Activated naive CD4-positive, alpha-beta T cell treated with anti-CD3 and anti-CD28 coated beads, Interleukin-2, amount 10 ng/mL, durations not matched to agents 7 days and 5 days (primary cell): Measurements from ENCODE around the gene PCDHGC4.

Source experiments
- CTCF ChIA-PET: fragments of 350-600 bp; sonication (Branson Sonifier 250); formaldehyde crosslinking; loops from one replicate; lab custom pipeline; 2021; ENCODE audit warnings: antibody characterized with exemption; lab: Charles Lee
- DNase-seq: peaks from one replicate; pipeline ENCODE4 v3.0.0-alpha.2; 2020
- H3K27ac Mint-ChIP-seq: one replicate; pipeline ENCODE4 v1.8.0; 2021; ENCODE audit warnings: mild to moderate bottlenecking, moderate library complexity, mixed read lengths
- H3K27me3 Mint-ChIP-seq: one replicate; pipeline ENCODE4 v1.8.0; 2021; ENCODE audit warnings: mild to moderate bottlenecking, mixed read lengths
- H3K36me3 Mint-ChIP-seq: one replicate; pipeline ENCODE4 v1.8.0; 2021; ENCODE audit warnings: mixed read lengths
- H3K4me1 Mint-ChIP-seq: one replicate; pipeline ENCODE4 v1.8.0; 2021; ENCODE audit warnings: mixed read lengths
- H3K4me3 Mint-ChIP-seq: one replicate; pipeline ENCODE4 v1.8.0; 2021; ENCODE audit warnings: mild to moderate bottlenecking, moderate library complexity, mixed read lengths
- H3K9me3 Mint-ChIP-seq: one replicate; pipeline ENCODE4 v1.8.0; 2021; ENCODE audit warnings: mixed read lengths

PCDHGC4 gene

GRCh38 chr5:141484641-141485311, at the start of gene PCDHGC4:
TSS of gene PCDHGC4 (plus strand) at chr5:141485030. CDS start at chr5:141485174, 144 bp downstream.
- Mint-ChIP-seq H3K27me3 (peaks cover 87% of the 10 kb centered on the region), H3K4me1 (no peaks in the 10 kb centered on the region), H3K9me3 (no peaks in the 10 kb centered on the region), H3K4me3 (no peak within 1 kb of the TSS), H3K36me3 (no peaks in the 10 kb centered on the region), H3K27ac (no peak within 1 kb of the TSS)
- CTCF ChIA-PET = interaction anchor here (0.9 to 1.2 kb wide), 4 partner anchors 8 to 115 kb away, joined by 3 to 4 read pairs (median 3); partner anchors contain the start of gene PCDHGB3
- DNase-seq = no peak

DNA sequence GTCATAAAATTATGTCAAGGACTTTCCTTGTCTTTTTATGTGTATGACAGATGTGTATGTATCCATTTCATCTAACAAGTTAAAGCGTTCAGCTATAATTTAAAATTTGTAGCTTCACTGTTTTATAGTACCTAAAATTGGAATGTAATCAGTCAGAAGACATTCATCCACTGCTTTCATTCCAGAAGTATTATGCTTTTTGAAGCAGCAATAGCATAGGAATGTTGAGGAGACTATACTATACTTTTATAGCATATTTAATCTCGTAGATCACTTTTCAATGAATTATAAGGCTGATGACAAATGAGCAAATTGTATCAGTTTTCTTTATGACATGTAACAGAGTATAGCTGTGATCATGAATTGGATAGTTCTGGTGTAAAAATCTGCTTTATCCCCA, 47.6 kb upstream of the PCDHGC4 start:
- Mint-ChIP-seq H3K36me3 (peaks cover under 1% of the 10 kb centered on the region), H3K27me3 (peaks cover 11% of the 10 kb centered on the region), H3K9me3 (peaks cover 6% of the 10 kb centered on the region), H3K27ac (no peak overlapping the region), H3K4me3 (no peak overlapping the region), H3K4me1 (no peaks in the 10 kb centered on the region)
- no peak for DNase-seq
- CTCF ChIA-PET = interaction anchor here (1.0 kb wide), 1 partner anchor 9 kb away, joined by 3 read pairs; no protein-coding TSS in a partner anchor

DNA sequence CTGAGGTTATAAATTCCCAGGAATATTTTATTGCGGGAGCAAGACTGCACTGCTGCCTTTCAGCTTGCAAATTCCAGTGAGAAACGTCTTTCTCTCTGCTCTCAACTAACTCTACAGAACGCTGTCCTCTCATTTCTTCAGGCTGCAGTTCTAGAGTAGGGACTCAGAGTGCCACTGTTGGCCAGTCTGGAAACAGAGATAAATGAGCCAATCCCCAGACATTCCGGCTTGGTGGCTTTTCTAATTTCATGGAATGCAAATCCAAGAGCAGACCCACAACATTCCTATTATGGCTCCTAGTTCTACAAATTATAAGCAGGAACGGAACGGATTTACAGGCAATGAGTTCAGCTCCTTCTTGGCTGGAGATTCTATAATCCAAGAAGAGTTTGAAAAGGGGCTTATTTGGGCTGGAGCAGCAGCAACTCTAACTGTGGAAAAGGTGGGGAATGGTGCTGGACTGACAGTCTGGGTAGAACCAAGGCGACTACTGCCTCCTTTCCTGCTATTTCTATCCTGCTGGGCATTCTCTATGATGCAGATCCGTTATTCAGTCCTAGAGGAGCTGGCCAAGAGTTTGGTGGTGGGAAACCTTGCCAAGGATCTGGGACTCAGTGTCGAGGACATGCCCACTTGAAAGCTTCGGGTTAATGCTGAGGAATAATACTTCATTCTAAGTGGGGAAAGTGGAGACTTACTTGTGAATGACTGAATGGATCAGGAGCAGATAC, 45.3 kb upstream of the PCDHGC4 start:
- CTCF ChIA-PET = interaction anchor here (0.7 kb wide), 1 partner anchor 131 kb away, joined by 3 read pairs; no protein-coding TSS in a partner anchor
- Mint-ChIP-seq H3K27ac (no peak overlapping the region), H3K4me3 (no peak overlapping the region), H3K27me3 (no peaks in the 10 kb centered on the region), H3K4me1 (no peaks in the 10 kb centered on the region), H3K9me3 (peaks cover 7% of the 10 kb centered on the region), H3K36me3 (no peaks in the 10 kb centered on the region)
- DNase-seq = no peak

- no peak overlapping the region for H3K4me3 Mint-ChIP-seq
- no peaks in the 10 kb centered on the region for H3K27me3 Mint-ChIP-seq
Observed at GRCh38 chr5:141440341-141440740, 44.5 kb upstream of the PCDHGC4 start.

GRCh38 chr5:141441571-141442170, 43.2 kb upstream of the PCDHGC4 start:
- peaks cover 7% of the 10 kb centered on the region for H3K9me3 Mint-ChIP-seq
- CTCF ChIA-PET = no interaction called here
- H3K36me3 Mint-ChIP-seq = no peaks in the 10 kb centered on the region
- no peaks in the 10 kb centered on the region for H3K27me3 Mint-ChIP-seq
- H3K27ac Mint-ChIP-seq = no peak overlapping the region
- no peak for DNase-seq
- H3K4me1 Mint-ChIP-seq = no peaks in the 10 kb centered on the region
- H3K4me3 Mint-ChIP-seq = no peak overlapping the region

More at GRCh38 chr5:141440341-141440740, 44.5 kb upstream of the PCDHGC4 start:
- no peaks in the 10 kb centered on the region for H3K4me1 Mint-ChIP-seq
- no peaks in the 10 kb centered on the region for H3K36me3 Mint-ChIP-seq
- CTCF ChIA-PET = no interaction called here
- no peak for DNase-seq
- H3K27ac Mint-ChIP-seq = no peak overlapping the region
- H3K9me3 Mint-ChIP-seq = peaks cover 7% of the 10 kb centered on the region

GRCh38 chr5:141465351-141465750, 19.5 kb upstream of the PCDHGC4 start:
- H3K27ac Mint-ChIP-seq = no peak overlapping the region
- CTCF ChIA-PET = interaction anchor here (1.1 kb wide), 1 partner anchor 35 kb away, joined by 7 read pairs; the partner anchor contains the start of gene PCDHGA12
- no peak overlapping the region for H3K4me3 Mint-ChIP-seq
- no peaks in the 10 kb centered on the region for H3K4me1 Mint-ChIP-seq
- H3K27me3 Mint-ChIP-seq = no peaks in the 10 kb centered on the region
- no peaks in the 10 kb centered on the region for H3K36me3 Mint-ChIP-seq
- peaks cover 2% of the 10 kb centered on the region for H3K9me3 Mint-ChIP-seq
- DNase-seq = no peak

- H3K4me1 Mint-ChIP-seq = peaks cover 21% of the 10 kb centered on the region
- CTCF ChIA-PET = interaction anchor here (1.4 to 1.9 kb wide), 5 partner anchors 37 to 106 kb away, joined by 3 to 10 read pairs (median 3); partner anchors contain the start of genes PCDHGA11 and PCDHGB3
- no peaks in the 10 kb centered on the region for H3K9me3 Mint-ChIP-seq
Observed at GRCh38 chr5:141475625-141476131, 9.2 kb upstream of the PCDHGC4 start, which contains the start of gene PCDHGC3. TSS of gene PCDHGC3 (plus strand) at chr5:141475966. CDS start at chr5:141476117, 151 bp downstream.

GRCh38 chr5:141476132-141476911, 8.5 kb upstream of the PCDHGC4 start:
- H3K36me3 Mint-ChIP-seq = no peaks in the 10 kb centered on the region
- H3K4me1 Mint-ChIP-seq = peaks cover 21% of the 10 kb centered on the region
- H3K9me3 Mint-ChIP-seq = no peaks in the 10 kb centered on the region
- H3K4me3 Mint-ChIP-seq = peak overlapping the region; percentile 73
- H3K27me3 Mint-ChIP-seq = peaks cover 66% of the 10 kb centered on the region
- peak; percentile 26 for DNase-seq
- no peak overlapping the region for H3K27ac Mint-ChIP-seq
- CTCF ChIA-PET = interaction anchor here (0.6 to 1.9 kb wide), 7 partner anchors 9 to 112 kb away, joined by 3 to 10 read pairs (median 3); partner anchors contain the start of genes PCDHGB3, PCDHGB6 and PCDHGC4

More at GRCh38 chr5:141475625-141476131, 9.2 kb upstream of the PCDHGC4 start, which contains the start of gene PCDHGC3:
- Mint-ChIP-seq H3K36me3 (no peaks in the 10 kb centered on the region), H3K4me3 (peak within 1 kb of the TSS; percentile 73), H3K27ac (no peak within 1 kb of the TSS), H3K27me3 (peaks cover 63% of the 10 kb centered on the region)
- DNase-seq = peak; percentile 53

DNA sequence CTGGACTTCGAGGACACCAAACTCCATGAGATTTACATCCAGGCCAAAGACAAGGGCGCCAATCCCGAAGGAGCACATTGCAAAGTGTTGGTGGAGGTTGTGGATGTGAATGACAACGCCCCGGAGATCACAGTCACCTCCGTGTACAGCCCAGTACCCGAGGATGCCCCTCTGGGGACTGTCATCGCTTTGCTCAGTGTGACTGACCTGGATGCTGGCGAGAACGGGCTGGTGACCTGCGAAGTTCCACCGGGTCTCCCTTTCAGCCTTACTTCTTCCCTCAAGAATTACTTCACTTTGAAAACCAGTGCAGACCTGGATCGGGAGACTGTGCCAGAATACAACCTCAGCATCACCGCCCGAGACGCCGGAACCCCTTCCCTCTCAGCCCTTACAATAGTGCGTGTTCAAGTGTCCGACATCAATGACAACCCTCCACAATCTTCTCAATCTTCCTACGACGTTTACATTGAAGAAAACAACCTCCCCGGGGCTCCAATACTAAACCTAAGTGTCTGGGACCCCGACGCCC, 7.7 kb upstream of the PCDHGC4 start:
- peaks cover 21% of the 10 kb centered on the region for H3K4me1 Mint-ChIP-seq
- peak overlapping the region; percentile 73 for H3K4me3 Mint-ChIP-seq
- H3K27ac Mint-ChIP-seq = no peak overlapping the region
- CTCF ChIA-PET = interaction anchor here (0.7 to 1.8 kb wide), 4 partner anchors 8 to 278 kb away, joined by 3 to 6 read pairs (median 3); partner anchors contain the start of genes PCDHB11, PCDHGB3 and PCDHGC4
- peaks cover 70% of the 10 kb centered on the region for H3K27me3 Mint-ChIP-seq
- no peaks in the 10 kb centered on the region for H3K9me3 Mint-ChIP-seq
- no peak for DNase-seq
- H3K36me3 Mint-ChIP-seq = no peaks in the 10 kb centered on the region

DNA sequence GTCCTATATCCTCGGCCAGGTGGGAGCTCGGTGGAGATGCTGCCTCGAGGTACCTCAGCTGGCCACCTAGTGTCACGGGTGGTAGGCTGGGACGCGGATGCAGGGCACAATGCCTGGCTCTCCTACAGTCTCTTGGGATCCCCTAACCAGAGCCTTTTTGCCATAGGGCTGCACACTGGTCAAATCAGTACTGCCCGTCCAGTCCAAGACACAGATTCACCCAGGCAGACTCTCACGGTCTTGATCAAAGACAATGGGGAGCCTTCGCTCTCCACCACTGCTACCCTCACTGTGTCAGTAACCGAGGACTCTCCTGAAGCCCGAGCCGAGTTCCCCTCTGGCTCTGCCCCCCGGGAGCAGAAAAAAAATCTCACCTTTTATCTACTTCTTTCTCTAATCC, 7.0 kb upstream of the PCDHGC4 start:
- CTCF ChIA-PET = interaction anchor here (0.5 to 1.4 kb wide), 3 partner anchors 35 to 278 kb away, joined by 3 read pairs; partner anchors contain the start of gene PCDHB11
- Mint-ChIP-seq H3K4me1 (peaks cover 21% of the 10 kb centered on the region), H3K36me3 (no peaks in the 10 kb centered on the region), H3K9me3 (no peaks in the 10 kb centered on the region), H3K27me3 (peaks cover 73% of the 10 kb centered on the region), H3K27ac (no peak overlapping the region), H3K4me3 (no peak overlapping the region)
- DNase-seq = no peak

DNA sequence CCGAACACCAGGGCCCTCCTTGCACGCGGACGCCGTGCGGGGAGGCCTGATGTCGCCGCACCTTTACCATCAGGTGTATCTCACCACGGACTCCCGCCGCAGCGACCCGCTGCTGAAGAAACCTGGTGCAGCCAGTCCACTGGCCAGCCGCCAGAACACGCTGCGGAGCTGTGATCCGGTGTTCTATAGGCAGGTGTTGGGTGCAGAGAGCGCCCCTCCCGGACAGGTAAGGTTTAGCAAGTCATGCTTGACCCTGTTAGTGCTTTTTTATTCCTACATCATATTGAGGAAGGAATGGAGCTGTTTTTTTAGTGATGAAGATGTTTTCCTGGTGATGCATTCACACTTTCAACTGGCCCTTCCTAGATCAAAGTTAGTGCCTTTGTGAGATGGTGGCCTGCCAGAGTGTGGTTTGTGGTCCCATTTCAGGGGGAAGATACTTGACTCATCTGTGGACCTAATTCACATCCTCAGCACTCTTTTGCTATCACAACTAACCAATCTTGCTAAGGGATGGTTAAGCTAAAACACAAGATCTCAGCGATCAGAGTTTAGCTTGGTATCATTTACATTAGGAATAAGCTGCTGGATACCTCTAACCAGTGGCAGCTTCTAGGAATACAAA, 6.4 kb upstream of the PCDHGC4 start:
- CTCF ChIA-PET = interaction anchor here (0.6 to 1.4 kb wide), 3 partner anchors 34 to 86 kb away, joined by 3 to 4 read pairs (median 3); partner anchors contain the start of gene PCDHGA12
- H3K4me3 Mint-ChIP-seq = no peak overlapping the region

DNA sequence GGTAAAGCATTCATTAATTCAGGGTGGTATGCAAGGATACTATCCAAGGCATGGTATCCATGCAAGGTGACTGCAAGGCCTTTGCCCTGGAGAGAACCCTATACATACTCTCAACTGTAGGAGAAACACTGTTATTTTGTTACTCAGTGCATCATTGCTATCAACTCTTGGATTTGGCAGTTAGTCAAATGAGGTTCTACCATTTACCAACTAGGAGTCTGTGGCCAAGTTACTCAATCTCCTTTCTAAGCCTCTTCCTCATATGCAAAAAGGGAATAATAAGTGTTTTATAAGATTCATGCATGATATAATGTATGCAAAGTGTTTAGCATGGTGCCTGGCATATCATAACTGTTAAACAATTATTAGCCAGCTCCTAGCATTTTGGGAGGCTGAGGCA, 5.1 kb upstream of the PCDHGC4 start:
- CTCF ChIA-PET = interaction anchor here (0.6 to 1.4 kb wide), 2 partner anchors 84 to 723 kb away, joined by 3 read pairs; no protein-coding TSS in a partner anchor
- Mint-ChIP-seq H3K4me3 (no peak overlapping the region), H3K9me3 (no peaks in the 10 kb centered on the region), H3K27ac (no peak overlapping the region), H3K4me1 (peaks cover 21% of the 10 kb centered on the region), H3K36me3 (no peaks in the 10 kb centered on the region), H3K27me3 (peaks cover 82% of the 10 kb centered on the region)
- no peak for DNase-seq

More for the DNA sequence above, 6.4 kb upstream of the PCDHGC4 start:
- peaks cover 21% of the 10 kb centered on the region for H3K4me1 Mint-ChIP-seq
- no peaks in the 10 kb centered on the region for H3K9me3 Mint-ChIP-seq
- no peaks in the 10 kb centered on the region for H3K36me3 Mint-ChIP-seq
- no peak overlapping the region for H3K27ac Mint-ChIP-seq
- DNase-seq = no peak
- H3K27me3 Mint-ChIP-seq = peaks cover 78% of the 10 kb centered on the region
